AG08396 (cell line): ENCODE results near the gene SKIL.
A peak's percentile ranks its signal among the peaks of the same experiment; 100 is the strongest.

Experiments
- DNase-seq: peaks from one replicate; pipeline ENCODE4 v3.0.0; 2012; ENCODE audit warnings: low spot score, mixed read lengths

Gene SKIL

DNA sequence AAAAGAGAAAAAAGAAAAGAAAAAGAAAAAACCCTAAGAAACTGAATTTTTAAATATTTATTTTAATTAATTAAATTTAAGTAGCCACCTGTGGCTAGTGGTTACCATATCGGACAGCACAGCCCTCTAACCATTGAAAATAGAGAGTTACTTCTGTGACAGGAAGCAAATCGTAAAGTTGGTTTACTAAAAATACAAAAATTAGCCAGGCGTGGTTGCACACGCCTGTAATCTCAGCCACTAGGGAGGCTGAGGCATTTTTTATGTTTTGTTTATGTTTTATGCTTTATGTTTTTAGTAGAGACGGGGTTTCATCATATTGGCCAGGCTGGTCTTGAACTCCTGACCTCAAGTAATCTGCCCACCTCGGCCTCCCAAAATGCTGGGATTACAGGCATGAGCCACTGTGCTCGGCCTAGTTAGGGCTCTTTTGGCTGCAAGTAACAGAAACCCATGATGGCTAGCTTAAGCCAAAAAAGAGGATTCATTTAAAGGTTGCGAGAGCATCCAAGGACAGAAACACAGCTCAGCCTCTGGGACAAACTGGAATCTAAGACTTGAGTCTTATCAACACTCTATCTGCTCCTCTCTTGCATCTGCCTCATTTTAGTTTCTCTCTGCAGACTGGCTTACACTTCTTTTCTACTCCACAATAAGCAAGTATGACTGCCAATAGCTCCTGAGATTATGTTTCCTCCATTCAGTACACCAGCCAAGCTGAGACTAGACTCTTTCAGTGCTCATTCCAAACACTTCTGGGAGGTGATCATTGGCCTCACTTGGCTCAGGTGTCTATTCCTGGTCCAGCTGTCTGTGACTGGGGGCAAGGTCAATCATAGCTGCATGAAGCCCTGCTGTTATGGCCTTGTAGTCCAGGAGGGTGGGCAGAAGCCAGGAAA lies 6.8 kb upstream of the SKIL start:
- no peak for DNase-seq

DNA sequence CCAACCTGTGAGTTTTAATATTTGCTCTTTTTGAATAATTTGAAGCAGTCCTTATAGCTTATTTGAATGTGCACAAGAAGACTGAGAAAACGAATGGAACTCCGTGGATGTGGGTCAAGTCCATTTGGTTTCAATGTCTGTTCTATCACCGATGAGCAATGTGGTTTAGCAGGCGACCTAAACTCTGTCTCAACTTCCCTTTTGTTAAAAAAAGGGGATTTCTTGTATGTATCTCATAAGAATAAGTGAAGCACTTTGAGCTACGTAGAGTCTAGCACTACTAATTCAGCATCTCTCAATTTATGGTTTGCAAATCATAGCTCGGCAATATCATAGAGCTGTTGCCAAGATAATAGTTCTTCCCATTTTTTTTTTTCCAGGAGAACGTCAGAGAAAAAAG lies 4.6 kb upstream of the SKIL start:
- no peak for DNase-seq

DNA sequence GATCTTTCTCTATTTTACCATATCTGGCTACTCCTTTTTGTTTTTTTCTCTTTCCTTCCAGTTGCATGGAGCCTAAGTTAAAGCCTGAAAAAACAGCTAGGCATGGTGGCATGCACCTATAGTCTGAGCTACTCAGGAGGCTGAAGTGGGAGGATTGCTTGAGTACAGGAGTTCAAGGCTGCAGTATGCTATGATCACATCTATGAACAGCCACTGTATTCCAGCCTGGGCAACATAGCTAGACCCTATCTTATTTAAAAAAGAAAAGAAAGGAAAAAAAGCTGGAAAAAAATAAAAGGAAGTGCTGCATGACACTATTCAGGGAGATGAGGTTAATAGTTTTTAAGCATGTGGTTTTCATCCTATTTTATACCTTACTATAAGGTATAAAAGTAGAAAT lies 4.0 kb upstream of the SKIL start:
- no peak for DNase-seq

DNA sequence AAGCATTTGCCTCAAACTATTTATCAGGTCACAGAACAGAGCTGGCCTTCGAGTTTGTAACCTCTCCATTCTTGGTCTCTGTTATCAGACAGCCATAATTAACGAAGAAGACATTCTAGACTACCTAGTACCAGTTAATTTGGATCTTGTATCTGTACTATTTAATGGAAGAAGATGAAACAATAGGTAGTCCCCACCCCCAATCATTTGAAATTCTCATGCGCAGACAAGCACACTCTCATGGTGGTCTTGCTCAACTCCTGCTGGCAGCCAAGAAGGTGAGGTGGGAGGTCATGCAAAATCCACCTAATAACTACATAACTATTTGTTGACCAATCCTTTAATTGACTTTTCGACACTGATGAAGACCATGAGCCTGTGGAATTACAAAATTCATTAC lies 2.8 kb upstream of the SKIL start:
- DNase-seq, result no peak

DNA sequence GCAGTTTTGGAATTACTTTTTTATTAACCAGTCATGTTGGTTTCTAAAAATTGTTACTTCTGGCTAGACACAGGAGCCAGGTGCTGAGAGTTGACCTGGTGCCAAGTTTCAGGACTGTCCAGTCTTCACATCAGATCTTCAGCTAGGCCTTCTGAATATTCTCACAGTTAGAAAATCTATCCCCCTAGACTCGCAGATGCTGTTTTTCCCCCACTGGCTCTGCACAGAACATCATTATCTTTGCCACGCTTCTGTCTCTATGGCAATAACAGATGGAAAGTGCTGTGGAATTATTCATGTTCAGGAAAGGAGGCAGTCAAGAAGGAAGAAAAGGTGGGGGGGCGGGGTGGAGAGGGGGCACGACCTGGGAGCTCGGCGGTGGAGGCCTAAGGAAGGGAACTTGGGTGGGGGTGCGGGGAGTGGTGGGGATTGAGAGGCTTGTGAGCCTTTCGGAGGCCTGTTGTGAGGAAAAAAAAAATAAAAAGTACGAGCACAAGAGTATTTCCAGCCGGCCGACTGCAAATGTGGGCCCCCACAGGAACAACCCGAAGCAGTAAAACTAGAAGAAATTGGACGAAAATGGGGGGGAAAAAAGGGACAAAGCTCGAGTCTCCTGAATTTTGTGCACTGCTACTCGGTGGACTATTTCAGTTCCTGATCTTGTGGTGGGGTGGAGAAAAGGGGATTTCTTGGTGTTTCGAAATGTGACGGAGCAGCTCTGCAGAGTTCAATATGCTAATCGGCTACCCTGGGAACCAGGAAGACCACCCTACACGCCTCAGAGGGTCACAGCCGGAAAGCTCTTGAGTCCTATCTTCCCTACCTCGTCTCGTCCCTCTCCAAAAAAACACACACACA lies 1.5 kb upstream of the SKIL start:
- DNase-seq, result no peak

DNA sequence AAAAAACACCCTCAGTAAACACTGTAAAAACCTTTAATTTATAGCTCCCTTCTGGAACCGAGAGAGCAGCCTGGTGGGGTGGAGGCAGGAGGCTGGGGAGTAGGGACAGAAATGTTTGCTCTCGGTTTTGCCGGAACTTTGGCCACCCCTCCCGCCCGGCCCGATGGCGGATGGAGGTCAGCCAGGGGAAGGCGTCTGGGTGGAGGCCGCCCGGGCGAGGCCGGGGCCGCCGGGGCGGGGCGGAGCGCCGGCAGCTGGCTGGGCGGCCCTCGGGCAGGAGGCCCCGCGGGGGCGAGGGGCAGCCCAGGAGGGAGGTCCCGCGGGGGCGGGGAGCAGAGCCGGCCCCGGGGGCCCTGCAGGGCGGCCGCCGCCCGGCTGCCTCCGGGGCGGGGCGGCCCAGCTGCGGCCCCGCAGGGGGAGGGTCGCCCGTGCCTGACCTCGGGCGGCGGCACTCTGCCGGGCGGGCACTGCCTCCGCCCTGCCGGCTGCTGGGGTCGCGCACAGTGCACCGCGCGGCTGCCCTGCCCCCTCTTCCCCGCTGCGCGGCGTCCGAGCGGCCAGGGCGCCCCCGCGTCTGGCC lies 829 bp upstream of the SKIL start:
- DNase-seq, result peak; percentile 89

DNA sequence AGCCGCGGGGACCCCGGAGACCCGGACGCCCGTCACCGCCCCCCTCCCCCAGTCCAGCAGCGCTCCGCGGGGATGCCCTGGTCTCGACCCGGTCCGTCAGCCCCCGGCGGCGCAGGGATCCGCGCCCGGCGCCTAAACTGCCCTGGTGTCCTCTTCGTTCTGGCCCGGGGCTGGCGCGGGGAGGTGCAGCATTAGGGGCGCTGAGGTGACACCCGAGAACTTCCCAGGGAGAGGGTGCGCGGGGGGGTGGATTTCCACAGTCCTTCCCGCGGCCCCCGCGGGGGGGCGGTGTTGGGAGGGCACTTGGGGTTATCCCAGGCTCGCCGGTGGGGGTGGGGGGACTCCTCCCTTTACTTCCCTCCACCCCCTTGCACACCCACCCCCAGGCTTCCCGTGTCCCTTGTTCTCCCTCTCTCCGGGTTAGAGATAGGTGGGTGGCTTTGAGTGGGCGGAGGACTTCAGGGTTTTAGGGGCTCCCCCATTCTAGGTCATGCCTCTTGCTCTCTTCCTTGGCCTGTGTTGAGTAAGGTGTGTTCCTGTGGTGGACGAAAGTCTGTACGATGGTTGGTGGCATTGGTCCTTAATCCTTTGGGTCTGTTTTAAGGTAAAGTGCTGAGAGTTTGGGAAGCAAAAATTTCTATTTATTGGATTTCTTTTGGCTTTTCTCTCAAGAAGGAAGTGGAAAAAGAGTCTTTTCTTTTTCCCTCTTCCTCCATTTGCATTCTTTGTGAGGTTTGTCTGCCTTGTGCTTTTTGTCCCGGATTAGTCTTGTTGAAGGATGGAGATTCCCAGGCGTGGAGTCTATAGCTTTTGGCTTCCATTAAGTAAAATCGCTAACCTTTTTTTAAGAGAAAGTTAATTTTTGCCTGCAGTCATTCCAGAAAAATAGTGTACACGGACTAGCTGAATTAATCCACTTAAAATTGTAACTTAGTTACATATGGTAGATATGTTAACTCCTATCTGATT lies 811 bp downstream of the SKIL start:
- peak; percentile 69 for DNase-seq

DNA sequence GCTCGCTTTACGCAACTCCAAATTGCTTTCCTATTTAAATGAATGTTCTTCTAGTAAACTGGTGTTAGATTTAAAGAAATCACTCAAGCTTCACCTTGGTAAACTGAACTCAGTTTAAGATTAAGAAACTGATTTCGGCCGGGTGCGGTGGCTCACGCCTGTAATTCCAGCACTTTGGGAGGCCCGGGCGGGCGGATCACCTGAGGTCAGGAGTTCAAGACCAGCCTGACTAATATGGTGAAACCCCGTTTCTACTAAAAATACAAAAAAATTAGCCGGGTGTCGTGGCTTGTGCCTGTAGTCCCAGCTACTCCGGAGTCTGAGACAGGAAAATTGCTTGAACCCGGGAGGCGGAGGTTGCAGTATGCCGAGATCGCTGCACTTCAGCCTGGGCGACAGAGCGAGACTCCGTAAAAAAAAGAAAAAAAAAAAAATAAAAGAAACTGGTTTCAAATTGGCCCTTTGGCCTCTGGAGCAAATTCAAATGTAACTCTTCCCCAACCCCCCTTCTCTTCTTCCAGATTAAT lies 1.7 kb downstream of the SKIL start:
- DNase-seq, result no peak

DNA sequence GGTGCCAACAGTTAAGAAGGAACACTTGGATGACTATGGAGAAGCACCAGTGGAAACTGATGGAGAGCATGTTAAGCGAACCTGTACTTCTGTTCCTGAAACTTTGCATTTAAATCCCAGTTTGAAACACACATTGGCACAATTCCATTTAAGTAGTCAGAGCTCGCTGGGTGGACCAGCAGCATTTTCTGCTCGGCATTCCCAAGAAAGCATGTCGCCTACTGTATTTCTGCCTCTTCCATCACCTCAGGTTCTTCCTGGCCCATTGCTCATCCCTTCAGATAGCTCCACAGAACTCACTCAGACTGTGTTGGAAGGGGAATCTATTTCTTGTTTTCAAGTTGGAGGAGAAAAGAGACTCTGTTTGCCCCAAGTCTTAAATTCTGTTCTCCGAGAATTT lies 3.0 kb downstream of the SKIL start:
- DNase-seq, result peak; percentile 16

DNA sequence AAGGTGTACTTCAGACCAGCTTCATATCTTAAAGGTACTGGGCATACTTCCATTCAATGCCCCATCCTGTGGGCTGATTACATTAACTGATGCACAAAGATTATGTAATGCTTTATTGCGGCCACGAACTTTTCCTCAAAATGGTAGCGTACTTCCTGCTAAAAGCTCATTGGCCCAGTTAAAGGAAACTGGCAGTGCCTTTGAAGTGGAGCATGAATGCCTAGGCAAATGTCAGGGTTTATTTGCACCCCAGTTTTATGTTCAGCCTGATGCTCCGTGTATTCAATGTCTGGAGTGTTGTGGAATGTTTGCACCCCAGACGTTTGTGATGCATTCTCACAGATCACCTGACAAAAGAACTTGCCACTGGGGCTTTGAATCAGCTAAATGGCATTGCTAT lies 3.4 kb downstream of the SKIL start:
- DNase-seq, result no peak

DNA sequence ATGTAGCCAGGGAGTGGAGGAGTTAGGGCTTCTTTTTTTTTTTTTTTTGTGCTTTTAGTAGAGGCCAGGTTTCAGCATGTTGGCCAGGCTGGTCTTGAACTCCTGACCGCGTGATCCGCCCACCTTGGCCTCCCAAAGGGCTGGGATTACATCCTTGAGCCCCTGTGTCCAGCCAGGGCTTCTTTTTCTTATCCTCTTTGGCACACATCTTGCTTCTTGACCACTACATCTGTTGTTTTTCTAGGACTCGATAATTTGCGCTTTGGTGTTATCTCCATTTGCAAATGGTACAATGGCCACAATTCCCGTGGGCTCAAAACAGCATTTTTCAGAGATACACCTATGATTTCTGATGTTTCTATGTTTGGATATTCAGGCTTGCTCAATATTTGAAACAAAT lies 4.2 kb downstream of the SKIL start:
- DNase-seq, result no peak

DNA sequence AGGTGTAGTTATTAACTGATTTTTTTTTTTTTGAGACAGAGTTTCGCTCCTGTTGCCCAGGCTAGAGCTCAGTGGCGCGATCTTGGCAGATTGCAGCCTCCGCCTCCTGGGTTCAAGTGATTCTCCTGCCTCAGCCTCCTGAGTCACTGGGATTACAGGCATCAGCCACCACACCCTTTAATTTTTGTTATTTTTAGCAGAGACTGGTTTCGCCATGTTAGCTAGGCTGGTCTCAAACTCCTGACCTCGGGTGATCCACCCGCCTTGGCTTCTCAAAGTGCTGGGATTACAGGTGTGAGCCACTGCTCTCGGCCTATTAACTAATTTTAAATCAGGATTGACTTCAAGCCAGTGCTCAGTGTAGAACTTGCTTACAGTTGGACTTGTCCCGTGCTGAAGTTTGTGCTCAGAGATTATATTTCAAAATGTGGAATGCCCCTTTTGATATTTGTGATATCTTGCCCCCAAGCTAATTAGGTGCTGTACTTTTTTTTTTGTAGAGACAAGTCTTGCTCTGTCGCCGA lies 6.0 kb downstream of the SKIL start:
- no peak for DNase-seq

DNA sequence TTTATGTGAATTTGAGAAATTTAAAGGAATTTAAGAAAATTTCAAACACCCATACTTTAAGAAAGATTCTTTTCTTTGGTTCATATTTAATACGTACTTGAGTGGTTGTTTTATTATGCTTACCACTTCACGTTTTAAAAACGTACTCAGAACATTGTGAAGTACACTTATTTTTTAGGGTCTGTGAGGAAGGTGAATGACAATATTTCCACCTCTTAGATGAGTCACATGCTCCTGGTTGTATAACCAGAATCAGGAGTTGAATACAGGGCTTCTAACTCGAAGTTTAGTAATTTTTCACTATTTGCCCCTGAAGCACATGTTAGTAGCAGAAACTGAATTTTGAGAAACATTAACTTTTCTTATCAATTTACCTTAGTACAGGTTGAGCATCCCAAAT lies 7.5 kb downstream of the SKIL start:
- no peak for DNase-seq

DNA sequence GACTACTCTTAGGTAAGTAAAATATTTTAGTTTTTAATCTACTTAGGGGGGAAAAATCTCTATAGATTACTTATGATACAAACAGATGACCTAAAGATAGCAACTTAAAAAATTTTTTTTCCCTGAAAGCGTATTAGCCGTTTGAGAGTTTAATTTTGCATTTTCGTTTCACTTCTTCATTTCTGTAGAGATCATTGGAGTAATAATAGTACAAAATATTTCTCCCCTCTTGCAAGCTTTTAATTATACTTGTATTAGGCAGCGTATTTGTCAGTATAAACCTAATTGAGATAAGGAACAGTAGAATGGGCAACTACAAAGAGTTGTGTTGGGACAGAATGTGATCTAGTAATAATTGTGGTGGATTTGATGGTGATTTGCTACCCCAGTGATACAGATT lies 10.3 kb downstream of the SKIL start:
- DNase-seq, result no peak

DNA sequence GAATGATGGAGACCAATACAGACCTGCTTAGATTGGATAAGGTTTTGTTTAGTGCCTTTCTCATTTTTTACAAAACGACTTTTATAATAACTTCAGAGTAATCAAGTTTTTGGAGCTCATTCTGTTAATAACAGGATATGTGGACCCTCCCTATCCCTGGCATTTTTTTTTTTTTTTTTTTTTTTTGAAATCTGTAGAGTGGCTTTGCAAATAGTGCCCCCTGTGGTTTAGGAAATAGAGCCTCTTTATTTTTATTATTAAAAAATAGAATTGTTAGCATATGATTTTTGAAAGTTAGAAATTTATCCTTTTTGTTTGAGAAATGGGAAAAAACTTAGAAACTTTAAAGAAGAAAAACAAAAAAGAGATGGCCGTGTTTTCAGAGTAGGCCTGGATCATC lies 11.4 kb downstream of the SKIL start:
- DNase-seq, result no peak

DNA sequence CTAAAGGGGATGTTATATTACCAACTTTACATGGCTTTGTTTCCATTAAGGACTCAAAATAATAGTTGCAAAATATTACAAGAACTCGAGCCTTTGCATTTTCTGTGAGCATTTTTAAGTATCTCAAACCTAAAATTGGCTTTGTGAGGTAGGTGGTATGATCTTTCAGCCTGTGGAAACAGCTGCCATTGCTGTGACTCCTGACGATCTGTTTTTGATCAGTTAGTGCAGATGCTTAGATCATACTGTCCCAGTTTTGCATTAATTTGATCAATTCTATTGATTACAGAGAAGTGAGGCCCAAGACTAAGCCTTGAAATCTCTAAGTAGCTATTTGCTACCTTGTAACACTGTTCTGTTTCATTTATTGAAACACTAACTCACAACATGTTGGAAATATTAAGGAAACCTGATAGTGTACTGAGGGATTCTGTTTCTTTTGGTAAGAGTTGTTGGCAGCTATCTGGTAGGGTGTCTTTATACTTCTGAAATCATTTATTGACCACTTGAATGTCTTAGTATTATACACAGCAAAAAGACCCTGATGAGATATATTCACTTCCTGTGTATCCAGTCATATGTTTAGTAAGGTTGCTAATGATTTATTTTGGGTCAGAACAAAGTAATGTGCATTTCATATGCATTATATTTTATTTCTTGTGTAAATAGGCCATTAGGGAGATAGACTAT lies 14.8 kb downstream of the SKIL start:
- DNase-seq, result no peak

DNA sequence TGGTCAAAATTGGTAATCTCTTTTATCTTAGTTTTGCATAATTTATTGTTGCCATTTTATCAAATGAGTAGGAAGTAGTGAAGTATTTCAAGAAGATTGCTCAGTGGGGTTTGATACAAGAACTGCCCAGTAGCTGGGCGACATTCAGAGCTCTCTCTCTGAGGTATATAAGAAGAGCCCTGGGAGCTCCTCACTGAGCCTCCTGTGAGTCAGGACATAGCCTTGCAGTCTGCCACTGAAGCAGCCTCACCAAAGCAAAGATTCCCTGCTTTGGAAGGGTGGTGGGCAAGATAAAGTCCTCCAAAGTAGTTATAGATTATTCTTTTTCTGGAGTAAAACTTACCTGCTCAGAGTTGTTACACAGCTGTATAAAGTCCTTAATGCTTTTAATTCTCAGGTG lies 26.1 kb downstream of the SKIL start:
- DNase-seq, result peak; percentile 41

DNA sequence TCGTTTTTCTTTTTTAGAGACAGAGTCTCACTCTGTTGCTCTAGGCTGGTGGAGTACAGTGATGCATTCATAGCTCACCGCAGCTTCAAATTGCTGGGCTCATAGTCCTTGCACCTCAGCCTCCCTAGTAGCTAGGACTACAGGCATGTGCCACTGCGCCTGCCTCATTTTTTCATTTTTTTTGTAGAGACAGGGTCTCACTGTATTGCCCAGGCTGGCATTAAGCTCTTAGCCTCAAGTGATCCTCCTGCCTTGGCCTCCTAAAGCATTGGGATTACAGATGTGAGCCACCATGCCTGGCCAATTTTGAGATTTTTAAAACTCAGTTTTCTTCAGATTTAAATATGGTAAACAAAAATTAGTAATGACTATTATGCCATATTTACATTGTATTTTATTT lies 29.0 kb downstream of the SKIL start:
- no peak for DNase-seq

DNA sequence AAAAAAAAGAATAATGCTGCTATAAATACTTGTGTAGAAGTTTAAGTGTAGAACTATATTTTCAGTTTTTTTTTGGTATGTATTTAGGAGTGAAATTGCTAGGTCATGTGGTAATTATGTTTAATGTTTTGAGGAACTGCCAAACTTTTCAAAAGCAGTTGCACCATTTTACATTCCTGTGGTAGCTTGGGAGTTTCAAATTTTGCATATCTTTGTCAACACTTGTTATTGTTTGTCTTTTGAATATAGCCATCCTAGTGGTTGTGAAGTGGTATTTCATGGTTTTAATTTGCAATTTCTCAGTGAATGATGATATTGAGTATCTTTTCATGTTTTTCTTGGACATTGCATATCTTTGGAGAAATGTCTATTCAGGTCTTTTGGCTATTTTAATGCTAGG lies 30.4 kb downstream of the SKIL start:
- DNase-seq, result no peak

DNA sequence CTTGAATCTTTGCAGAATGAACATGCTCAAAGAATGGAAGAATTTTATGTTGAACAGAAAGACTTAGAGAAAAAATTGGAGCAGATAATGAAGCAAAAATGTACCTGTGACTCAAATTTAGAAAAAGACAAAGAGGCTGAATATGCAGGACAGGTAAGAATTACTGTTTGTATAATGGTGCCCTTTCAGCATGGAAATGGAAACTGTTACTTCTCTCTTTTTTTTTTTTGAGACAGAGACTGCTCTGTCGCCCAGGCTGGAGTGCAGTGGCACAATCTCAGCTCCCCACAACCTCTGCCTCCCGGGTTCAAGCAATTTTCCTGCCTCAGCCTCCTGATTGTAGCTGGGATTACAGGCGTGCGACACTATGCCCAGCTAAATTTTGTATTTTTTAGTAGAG lies 33.6 kb downstream of the SKIL start:
- DNase-seq, result no peak

DNA sequence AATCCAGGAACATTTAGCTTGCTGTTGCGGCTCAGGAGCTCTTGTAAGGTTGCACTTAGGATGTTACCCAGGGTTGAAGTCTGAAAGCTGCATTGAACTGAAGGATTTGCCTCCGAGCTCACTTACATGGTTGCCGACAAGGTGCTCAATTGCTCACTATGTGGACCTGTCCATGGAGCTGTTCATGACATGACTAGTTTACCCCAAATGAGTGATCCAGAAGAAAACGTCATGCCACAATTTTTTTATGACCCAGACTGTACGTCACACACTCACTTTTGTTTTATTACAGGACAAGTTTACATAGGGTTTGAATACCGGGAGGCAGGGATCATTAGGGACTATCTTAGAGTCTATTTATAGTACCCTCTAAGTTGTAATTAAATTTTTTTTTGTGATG lies 40.2 kb downstream of the SKIL start:
- DNase-seq, result no peak
